Measurements from ENCODE around the gene TAGLN.

DNA sequence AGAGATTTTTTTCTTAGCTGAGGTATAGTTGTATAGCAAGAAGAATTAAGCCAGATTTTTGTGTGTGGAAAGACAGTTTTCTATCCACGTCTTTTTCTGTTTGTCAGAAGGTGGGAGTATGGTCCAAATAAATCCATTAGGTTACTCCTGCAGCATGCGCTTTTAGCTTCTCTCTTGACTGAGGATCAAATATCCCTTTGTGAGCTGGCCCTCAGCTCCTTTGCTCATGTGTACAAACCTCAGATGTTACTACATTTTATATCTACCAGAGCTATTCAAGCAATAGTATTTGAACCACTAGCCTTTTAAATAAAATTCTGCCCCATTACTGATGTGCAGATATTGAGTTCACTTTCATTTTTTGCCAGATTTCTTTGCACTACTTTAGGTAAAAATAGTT is 29.4 kb upstream of the TAGLN start:
- TF ChIP-seq POLR2A (IDR thresholded peaks at IDR 0.05) = no peak
- TF ChIP-seq, protein P1, sequence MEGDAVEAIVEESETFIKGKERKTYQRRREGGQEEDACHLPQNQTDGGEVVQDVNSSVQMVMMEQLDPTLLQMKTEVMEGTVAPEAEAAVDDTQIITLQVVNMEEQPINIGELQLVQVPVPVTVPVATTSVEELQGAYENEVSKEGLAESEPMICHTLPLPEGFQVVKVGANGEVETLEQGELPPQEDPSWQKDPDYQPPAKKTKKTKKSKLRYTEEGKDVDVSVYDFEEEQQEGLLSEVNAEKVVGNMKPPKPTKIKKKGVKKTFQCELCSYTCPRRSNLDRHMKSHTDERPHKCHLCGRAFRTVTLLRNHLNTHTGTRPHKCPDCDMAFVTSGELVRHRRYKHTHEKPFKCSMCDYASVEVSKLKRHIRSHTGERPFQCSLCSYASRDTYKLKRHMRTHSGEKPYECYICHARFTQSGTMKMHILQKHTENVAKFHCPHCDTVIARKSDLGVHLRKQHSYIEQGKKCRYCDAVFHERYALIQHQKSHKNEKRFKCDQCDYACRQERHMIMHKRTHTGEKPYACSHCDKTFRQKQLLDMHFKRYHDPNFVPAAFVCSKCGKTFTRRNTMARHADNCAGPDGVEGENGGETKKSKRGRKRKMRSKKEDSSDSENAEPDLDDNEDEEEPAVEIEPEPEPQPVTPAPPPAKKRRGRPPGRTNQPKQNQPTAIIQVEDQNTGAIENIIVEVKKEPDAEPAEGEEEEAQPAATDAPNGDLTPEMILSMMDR (IDR thresholded peaks at IDR 0.05) = no peak

Measured in right lobe of liver (tissue), 4 donors.